SK-N-SH (cell line): ENCODE results near the gene GGA2. TPM values are rescaled to one million over a fixed set of nuclear protein-coding genes. Genes with fewer than 3 reads are reported as not detected.

Experiments
- CTCF ChIA-PET: fragments of 300-600, 350-600 bp; formaldehyde crosslinking; extraction: SDS; loops from one replicate; lab custom pipeline; 2021; lab: Yijun Ruan, JAX
- POLR2A ChIA-PET: fragments of 350-600 bp; sonication (Branson Sonifier 250); formaldehyde crosslinking; extraction: SDS; loops from one replicate; lab custom pipeline; 2020; ENCODE audit warnings: antibody characterized with exemption, inconsistent platforms; lab: Yijun Ruan, JAX
- DNase-seq: peaks from one replicate; pipeline ENCODE4 v3.0.0; 2012
- H2AFZ ChIP-seq: fragments of 200-600 bp; sonication (generic); 2 replicates; pipeline ENCODE4 v1.8.1; 2016; ENCODE audit warnings: antibody characterized with exemption, mild to moderate bottlenecking, low read depth
- H3F3A ChIP-seq: fragments of 200-600 bp; sonication (generic); replicated peaks from 2 replicates; pipeline ENCODE3; 2016; ENCODE audit warnings: antibody characterized with exemption, mild to moderate bottlenecking; ENCODE audit not compliant: insufficient read depth
- H3K27ac ChIP-seq, 2 experiments: fragments of 200-500 bp in 1 of 2; fragments of 200-600 bp in 1 of 2; sonication (Bioruptor generic) in 1 of 2; sonication (generic), shearing (Covaris generic) in 1 of 2; 2 replicates each; pipeline versions ENCODE4 v1.5.1 to v1.6.1; 2014 to 2016; ENCODE audit warnings: low read depth in 2 of 2, inconsistent platforms in 1 of 2, low read length in 1 of 2, mild to moderate bottlenecking in 1 of 2, mixed read lengths in 1 of 2
- H3K27me3 ChIP-seq: fragments of 200-600 bp; sonication (generic), shearing (Covaris generic); 2 replicates; pipeline ENCODE4 v1.6.1; 2016; ENCODE audit warnings: mixed run types; ENCODE audit not compliant: insufficient read depth
- H3K36me3 ChIP-seq, 2 experiments: fragments of 200-500 bp in 1 of 2; fragments of 200-600 bp in 1 of 2; sonication (Bioruptor generic) in 1 of 2; sonication (generic) in 1 of 2; replicated peaks in 1 of 2; 2 replicates each; pipeline versions ENCODE3 to v1.5.1; 2014 to 2016; ENCODE audit warnings: low read length in 1 of 2, mild to moderate bottlenecking in 1 of 2; ENCODE audit not compliant: insufficient read depth in 2 of 2, control insufficient read depth in 1 of 2
- H3K4me1 ChIP-seq, 2 experiments: fragments of 200-500 bp in 1 of 2; fragments of 200-600 bp in 1 of 2; sonication (Bioruptor generic) in 1 of 2; sonication (generic), shearing (Covaris generic) in 1 of 2; 2 replicates each; pipeline versions ENCODE4 v1.5.1 to v1.6.1; 2014 to 2016; ENCODE audit warnings: low read depth in 1 of 2, low read length in 1 of 2, mixed run types in 1 of 2; ENCODE audit not compliant: insufficient read depth in 2 of 2, control insufficient read depth in 1 of 2
- H3K4me2 ChIP-seq: fragments of 200-600 bp; sonication (generic), shearing (Covaris generic); 2 replicates; pipeline ENCODE4 v1.6.1; 2017; ENCODE audit warnings: mixed run types
- H3K4me3 ChIP-seq, 2 experiments: fragments of 200-500 bp in 1 of 2; fragments of 200-600 bp in 1 of 2; sonication (Bioruptor generic) in 1 of 2; sonication (generic), shearing (Covaris generic) in 1 of 2; 2 replicates each; pipeline versions ENCODE4 v1.5.1 to v1.8.1; 2014 to 2016; ENCODE audit warnings: low read depth in 2 of 2, inconsistent platforms in 1 of 2, low read length in 1 of 2, mild to moderate bottlenecking in 1 of 2, mixed read lengths in 1 of 2, moderate library complexity in 1 of 2
- H3K79me2 ChIP-seq: fragments of 200-600 bp; sonication (generic); 2 replicates; pipeline ENCODE4 v1.8.1; 2017; ENCODE audit warnings: mild to moderate bottlenecking; ENCODE audit not compliant: insufficient read depth
- H3K9ac ChIP-seq: fragments of 200-600 bp; sonication (generic); 2 replicates; pipeline ENCODE4 v1.6.1; 2017; ENCODE audit warnings: mixed run types
- H3K9me2 ChIP-seq: fragments of 200-600 bp; sonication (generic); 2 replicates; pipeline ENCODE4 v1.6.1; 2017; ENCODE audit warnings: mixed run types
- H3K9me3 ChIP-seq: fragments of 200-600 bp; sonication (generic); 2 replicates; pipeline ENCODE4 v1.6.1; 2017; ENCODE audit warnings: mixed run types, mild to moderate bottlenecking, moderate library complexity
- H4K20me1 ChIP-seq: fragments of 200-600 bp; sonication (generic); 2 replicates; pipeline ENCODE4 v1.6.1; 2017; ENCODE audit warnings: mild to moderate bottlenecking, mixed run types; ENCODE audit not compliant: insufficient read depth
- CHD2 ChIP-seq: fragments of 150-350 bp; IDR thresholded peaks from 2 replicates; pipeline ENCODE4 v1.6.1; 2018; ENCODE audit warnings: low read length; ENCODE audit not compliant: partially characterized antibody
- ELF1 ChIP-seq: IDR thresholded peaks from 2 replicates; pipeline ENCODE4 v1.4.0; 2012
- IRF3 ChIP-seq: fragments of 150-350 bp; IDR thresholded peaks from 2 replicates; pipeline ENCODE4 v1.6.1; 2016; ENCODE audit warnings: mild to moderate bottlenecking, low read depth, low read length
- MAX ChIP-seq: IDR thresholded peaks from 2 replicates; pipeline ENCODE4 v1.4.0; 2012; ENCODE audit warnings: low read depth
- MEF2A ChIP-seq: IDR thresholded peaks from 2 replicates; pipeline ENCODE4 v1.4.0; 2012; ENCODE audit warnings: low read depth, borderline replicate concordance
- MXI1 ChIP-seq: IDR thresholded peaks from 2 replicates; pipeline ENCODE4 v1.6.1; 2012; ENCODE audit warnings: mild to moderate bottlenecking, low read depth, low read length, improper control_type of control experiment
- NFIC ChIP-seq: IDR thresholded peaks from 2 replicates; pipeline ENCODE4 v1.4.0; 2012; ENCODE audit warnings: borderline replicate concordance
- NRF1 ChIP-seq: IDR thresholded peaks from 2 replicates; pipeline ENCODE4 v1.6.1; 2012; ENCODE audit warnings: low read depth, mild to moderate bottlenecking, low read length
- RCOR1 ChIP-seq: fragments of 150-350 bp; IDR thresholded peaks from 2 replicates; pipeline ENCODE4 v1.6.1; 2017; ENCODE audit warnings: antibody characterized with exemption, low read length
- RFX5 ChIP-seq: IDR thresholded peaks from 2 replicates; pipeline ENCODE4 v1.6.1; 2012; ENCODE audit warnings: mild to moderate bottlenecking, improper control_type of control experiment, low read length
- SMC3 ChIP-seq: IDR thresholded peaks from 2 replicates; pipeline ENCODE4 v1.6.1; 2012; ENCODE audit warnings: low read depth, low read length, improper control_type of control experiment
- TCF12 ChIP-seq: IDR thresholded peaks from 2 replicates; pipeline ENCODE4 v1.4.0; 2012
- USF2 ChIP-seq: fragments of 150-350 bp; IDR thresholded peaks from 2 replicates; pipeline ENCODE4 v1.6.1; 2017; ENCODE audit warnings: antibody characterized with exemption, low read length, low read depth, borderline replicate concordance
- ZBTB33 ChIP-seq: IDR thresholded peaks from 2 replicates; pipeline ENCODE4 v1.4.0; 2012; ENCODE audit warnings: low read depth, borderline replicate concordance
- WGBS: methylation state at CpG from one replicate; pipeline ENCODE4 v1.1.6; 2017; ENCODE audit warnings: low lambda C conversion rate; 5-methylcytosine and 5-hydroxymethylcytosine counted together
- polyA plus RNA-seq, 3 experiments: library from polyadenylated mRNA; depleted of rRNA; stranded (reverse); fragments of >200 nt; gene quantifications; 2 replicates each; pipeline ENCODE4 v1.2.3, GENCODE V29; 2012

GGA2 gene
- polyA plus RNA-seq, 1 of the 3 experiments (the other 2 are of a cell fraction), result 23.4 TPM

GRCh38 chr16:23497543-23497868 is 12.8 kb downstream of the GGA2 start:
- CTCF ChIA-PET, result interaction anchor here (0.6 to 1.0 kb wide), 3 partner anchors 11 to 1422 kb away, joined by 3 to 4 read pairs (median 4); no protein-coding TSS in a partner anchor
- DNase-seq, result no peak
- Histone ChIP-seq H3K4me1 (peaks cover 1 to 5% of the 10 kb centered on the region in 2 experiments; a peak in 1 of 4 replicates), H3K9ac (no peak overlapping the region), H3K27me3 (no peaks in the 10 kb centered on the region), H3F3A (no peaks in the 10 kb centered on the region), H3K4me3 (no peak overlapping the region), H3K9me2 (no peaks in the 10 kb centered on the region), H3K79me2 (peaks cover 63% of the 10 kb centered on the region), H3K4me2 (no peak overlapping the region), H3K27ac (no peak overlapping the region), H3K9me3 (no peaks in the 10 kb centered on the region), H3K36me3 (peaks cover 8 to 22% of the 10 kb centered on the region in 2 experiments), H2AFZ (no peak overlapping the region), H4K20me1 (peaks cover 54% of the 10 kb centered on the region)
- no peak for TF ChIP-seq TCF12
- TF ChIP-seq MEF2A, result no peak
- no peak for TF ChIP-seq ZBTB33
- TF ChIP-seq RFX5, result no peak
- TF ChIP-seq IRF3, result no peak
- no peak for TF ChIP-seq MAX
- TF ChIP-seq CHD2, result no peak
- TF ChIP-seq NFIC, result no peak
- no peak for TF ChIP-seq USF2
- TF ChIP-seq ELF1, result no peak
- no peak for TF ChIP-seq MXI1
- TF ChIP-seq SMC3, result no peak
- no peak for TF ChIP-seq RCOR1
- no peak for TF ChIP-seq NRF1
- 93% methylated on average over 6 of the region's 6 CpGs for WGBS
- POLR2A ChIA-PET, result no interaction called here
